GM12872 (cell line): ENCODE measurements around the gene RHOJ.

Experiments
- TF ChIP-seq, protein P1 (sequence below): IDR thresholded peaks from 3 replicates; pipeline ENCODE4 v1.5.1; 2011; ENCODE audit warnings: low read depth, mild to moderate bottlenecking, low read length, moderate library complexity; ENCODE audit not compliant: insufficient read depth

The RHOJ gene

DNA sequence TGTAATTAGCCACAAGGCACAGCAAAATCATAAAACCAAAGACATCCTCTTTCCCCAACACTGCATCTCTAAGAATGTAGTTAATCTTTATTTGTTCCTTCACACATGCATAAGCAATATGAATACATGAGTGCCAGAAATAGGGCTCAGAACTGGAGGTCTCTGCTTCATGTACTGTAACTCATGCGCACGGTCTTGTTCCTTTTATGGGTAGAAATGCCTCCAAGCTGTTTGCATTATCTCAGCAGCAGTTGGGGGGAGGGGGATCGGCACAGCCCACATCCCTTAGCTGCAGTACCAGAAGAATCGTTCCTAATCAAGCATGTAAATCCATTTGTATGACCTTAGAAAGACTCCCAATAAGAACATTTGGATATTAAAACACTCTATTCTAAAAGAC is 20.0 kb downstream of the RHOJ start:
- TF ChIP-seq, protein P1, sequence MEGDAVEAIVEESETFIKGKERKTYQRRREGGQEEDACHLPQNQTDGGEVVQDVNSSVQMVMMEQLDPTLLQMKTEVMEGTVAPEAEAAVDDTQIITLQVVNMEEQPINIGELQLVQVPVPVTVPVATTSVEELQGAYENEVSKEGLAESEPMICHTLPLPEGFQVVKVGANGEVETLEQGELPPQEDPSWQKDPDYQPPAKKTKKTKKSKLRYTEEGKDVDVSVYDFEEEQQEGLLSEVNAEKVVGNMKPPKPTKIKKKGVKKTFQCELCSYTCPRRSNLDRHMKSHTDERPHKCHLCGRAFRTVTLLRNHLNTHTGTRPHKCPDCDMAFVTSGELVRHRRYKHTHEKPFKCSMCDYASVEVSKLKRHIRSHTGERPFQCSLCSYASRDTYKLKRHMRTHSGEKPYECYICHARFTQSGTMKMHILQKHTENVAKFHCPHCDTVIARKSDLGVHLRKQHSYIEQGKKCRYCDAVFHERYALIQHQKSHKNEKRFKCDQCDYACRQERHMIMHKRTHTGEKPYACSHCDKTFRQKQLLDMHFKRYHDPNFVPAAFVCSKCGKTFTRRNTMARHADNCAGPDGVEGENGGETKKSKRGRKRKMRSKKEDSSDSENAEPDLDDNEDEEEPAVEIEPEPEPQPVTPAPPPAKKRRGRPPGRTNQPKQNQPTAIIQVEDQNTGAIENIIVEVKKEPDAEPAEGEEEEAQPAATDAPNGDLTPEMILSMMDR = no peak

- TF ChIP-seq, protein P1 = no peak
Measured at GRCh38 chr14:63228217-63228616, 24.0 kb downstream of the RHOJ start.

- TF ChIP-seq, protein P1 = no peak
Measured at GRCh38 chr14:63229330-63230059, 25.3 kb downstream of the RHOJ start.

DNA sequence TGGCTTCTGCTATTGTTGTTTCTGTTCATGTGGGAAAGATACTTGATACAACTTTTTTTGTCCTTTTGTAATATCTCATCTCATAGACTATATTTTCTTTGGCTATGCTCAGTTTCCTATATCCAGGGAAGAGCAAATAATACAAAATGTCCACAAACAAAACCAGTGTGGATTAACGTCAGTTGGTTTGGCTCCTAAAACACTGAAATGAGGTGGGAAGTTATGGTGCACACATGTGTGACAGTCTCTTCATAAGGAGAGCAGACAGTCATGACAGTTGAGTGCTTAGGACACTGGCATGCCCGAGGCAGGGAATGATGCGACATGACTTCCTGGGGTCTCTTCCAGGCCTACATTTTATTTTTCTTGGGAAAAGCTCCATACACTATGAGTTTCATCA is 27.5 kb downstream of the RHOJ start:
- TF ChIP-seq, protein P1 = no peak

DNA sequence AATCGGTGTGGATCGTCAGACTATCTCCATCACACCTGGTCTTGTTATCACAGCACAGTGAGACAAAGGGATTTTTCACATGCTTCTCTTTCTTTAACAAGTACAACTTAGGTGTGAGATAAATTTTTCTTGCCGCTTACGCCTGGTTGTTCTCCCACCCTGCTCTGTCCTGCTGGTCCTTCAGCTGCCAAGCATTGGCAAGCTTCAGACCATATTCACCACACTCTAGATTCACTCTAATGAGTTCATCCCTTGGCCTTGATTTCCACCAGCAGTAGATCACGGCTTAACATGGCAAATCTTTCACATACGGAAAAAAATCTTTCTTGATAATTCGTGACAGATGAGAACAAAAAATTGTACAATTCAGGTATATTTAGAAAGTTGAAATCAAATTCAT is 33.5 kb downstream of the RHOJ start:
- TF ChIP-seq, protein P1 = no peak

GRCh38 chr14:63240221-63240620 is 36.0 kb downstream of the RHOJ start:
- TF ChIP-seq, protein P1 = no peak

DNA sequence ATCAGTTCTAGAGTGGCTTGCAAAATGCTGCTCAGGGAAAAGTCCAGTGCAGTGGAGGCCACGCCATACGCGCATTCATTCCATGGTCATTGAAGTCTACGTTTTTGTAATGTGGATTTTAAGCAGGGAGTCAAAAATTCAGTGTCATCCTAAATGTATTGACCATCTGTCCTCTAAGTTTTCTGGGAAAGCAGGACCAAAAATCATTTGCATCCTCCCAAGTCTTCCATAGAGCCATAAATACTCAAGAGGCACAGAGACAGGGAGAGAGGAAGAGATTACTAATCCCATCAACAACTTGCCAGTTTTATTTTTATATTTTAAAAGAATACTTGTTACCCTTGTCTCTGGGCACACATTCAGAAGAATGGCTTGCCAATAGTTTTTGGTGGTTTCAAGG is 36.9 kb downstream of the RHOJ start:
- TF ChIP-seq, protein P1 = no peak
